ENCODE results near the gene ATP6V0A1. TPM values are rescaled to one million over a fixed set of nuclear protein-coding genes. Genes with fewer than 3 reads are reported as not detected.

Gene ATP6V0A1
- total RNA-seq, result 360 TPM

DNA sequence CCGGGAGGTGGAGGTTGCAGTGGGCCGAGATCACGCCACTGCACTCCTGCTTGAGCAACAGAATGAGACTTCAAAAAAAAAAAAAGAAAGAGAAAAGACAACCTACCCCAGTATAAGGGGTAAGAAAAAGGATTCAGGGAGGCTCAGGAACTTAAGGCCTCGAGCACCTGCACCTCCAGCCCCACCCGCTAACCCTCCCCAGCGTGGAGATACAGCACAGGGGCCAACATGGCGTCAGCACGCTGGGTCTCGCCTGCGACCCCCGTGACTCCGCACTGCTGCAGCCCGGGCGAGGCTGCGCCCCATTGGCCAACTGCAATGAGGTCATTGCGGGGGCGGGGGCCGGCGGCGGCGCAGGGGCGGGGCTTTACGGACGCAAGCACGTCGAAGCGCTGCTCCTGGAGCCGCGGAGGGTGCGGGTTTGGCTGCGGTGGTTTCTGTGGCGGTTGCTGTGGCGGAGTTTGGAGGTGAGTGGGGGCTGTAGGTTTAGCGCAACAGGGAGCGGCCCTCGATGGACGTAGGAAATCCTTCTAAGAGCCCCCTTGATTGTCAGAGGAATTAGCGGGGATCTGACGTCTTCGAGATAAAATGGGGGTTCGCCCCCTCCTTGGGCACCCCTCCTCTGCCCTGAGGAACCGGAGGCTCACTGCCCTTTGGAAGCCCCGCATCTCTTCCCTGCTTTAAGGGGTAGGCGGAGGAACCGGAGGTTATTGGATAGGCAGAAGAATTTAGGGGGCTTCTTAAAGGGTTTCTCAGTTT is at the start of gene ATP6V0A1:
Gene ATP6V0A1 (plus strand): TSS at position 382 of the 759 bp plus-strand sequence. CDS start 2,017 bp downstream, outside the sequence.

DNA sequence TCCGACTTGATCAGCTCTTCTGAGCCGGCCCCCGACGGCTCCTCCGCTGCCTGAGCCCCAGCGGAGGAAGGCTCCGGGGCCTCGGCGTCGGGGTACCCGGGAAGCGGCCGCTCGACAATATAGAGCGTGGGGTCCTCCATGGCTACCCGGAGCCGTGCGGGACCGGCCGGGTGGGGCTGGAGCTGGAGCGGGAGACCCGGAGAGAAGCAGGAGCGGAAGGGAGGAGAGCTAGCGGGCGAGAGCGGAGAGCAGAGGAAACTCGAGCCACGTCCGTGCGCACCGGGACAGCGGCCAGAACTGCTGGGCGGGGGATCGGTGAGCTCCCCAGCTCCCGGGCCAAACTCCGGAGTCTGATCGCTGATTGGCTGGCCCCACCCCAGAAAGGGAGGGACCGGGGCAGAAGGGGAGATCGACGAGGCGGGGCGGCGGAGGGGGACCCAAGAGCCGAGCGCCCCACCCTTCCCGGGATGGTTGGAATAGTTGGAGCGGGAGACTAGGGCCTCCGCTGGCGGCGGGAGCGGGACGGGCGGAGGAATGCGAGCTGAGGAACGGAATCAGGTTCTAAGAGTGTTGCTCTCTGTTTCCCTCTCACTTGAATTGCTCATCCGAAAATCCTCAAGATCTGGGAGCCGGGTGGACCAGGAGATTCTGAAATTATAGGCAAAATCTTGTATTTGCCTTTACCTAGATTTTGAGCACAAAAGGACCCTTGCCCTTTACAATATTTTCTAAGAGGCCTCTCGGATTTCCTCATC is 35.5 kb upstream of the ATP6V0A1 start, which contains the start of gene CAVIN1:
Gene CAVIN1 (minus strand): TSS at position 299 of the 755 bp plus-strand sequence. CDS start 159 bp downstream, at position 140.

DNA sequence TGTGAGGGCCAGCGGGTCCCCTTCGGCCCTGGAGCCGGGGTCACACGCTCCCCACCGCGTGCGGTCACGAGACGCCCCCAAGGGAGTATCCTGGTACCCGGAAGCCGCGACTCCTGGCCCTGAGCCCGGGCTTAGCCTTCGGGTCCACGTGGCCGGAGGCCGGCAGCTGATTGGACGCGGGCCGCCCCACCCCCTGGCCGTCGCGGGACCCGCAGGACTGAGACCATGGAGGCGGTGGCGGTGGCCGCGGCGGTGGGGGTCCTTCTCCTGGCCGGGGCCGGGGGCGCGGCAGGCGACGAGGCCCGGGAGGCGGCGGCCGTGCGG is 77.3 kb downstream of the ATP6V0A1 start, which contains the start of gene NAGLU:
Gene NAGLU (plus strand): TSS at position 194 of the 324 bp plus-strand sequence. CDS start 32 bp downstream, at position 226.

GRCh38 chr17:42552736-42553135 is 94.1 kb downstream of the ATP6V0A1 start, which contains the start of gene HSD17B1:
HSD17B1 (plus strand) TSS chr17:42552923; CDS start chr17:42552934, 11 bp downstream.

DNA sequence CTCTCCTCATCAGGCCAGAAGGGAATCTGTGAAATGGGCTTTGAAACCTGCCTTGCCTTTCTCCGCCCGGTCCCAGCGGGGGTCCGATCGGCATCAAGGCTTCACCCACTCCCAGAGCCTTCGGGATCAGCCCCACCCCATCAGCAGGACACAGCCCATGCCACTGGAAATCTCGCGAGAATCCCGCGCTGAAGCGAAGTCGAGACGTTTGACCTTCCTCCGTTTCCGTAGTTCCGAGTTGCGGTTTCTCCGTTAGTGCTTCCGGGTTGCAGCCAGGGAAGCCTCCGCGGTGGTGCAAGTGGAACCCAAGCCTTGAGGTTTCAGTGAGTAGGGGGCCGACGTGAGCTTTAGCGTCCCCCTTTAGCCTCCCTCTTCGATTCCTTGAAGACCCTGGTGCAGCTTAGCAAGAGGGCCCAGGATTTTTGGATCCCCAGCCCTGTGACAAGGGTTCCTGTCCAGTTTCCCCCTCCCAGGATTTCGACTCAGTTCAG is 103.3 kb downstream of the ATP6V0A1 start, which contains the start of gene COASY:
Gene COASY (plus strand): TSS at position 252 of the 491 bp plus-strand sequence. CDS start 475 bp downstream, outside the sequence.

GRCh38 chr17:42566883-42567573 is 108.3 kb downstream of the ATP6V0A1 start, which contains the start of gene MLX:
MLX (plus strand) TSS chr17:42567100; CDS start chr17:42567125, 25 bp downstream.

Small RNAs within 50 kb of the gene (small RNA-seq; reads per million reads assigned to genes)
- 0.33 reads per million, percentile 29 among the genes with 10 or more reads in this experiment for gene MIR548AT
- gene RNU7-97P, result not detected

Other genes starting within 250 kb of the ATP6V0A1 start
- 26.3 TPM for gene STAT5B, start 182.5 kb upstream of the ATP6V0A1 start, total RNA-seq
- 3.7 TPM for gene STAT5A, start 170.4 kb upstream of the ATP6V0A1 start, total RNA-seq
- gene STAT3, start 70.4 kb upstream of the ATP6V0A1 start, total RNA-seq, result 59.3 TPM
- gene CAVIN1, start 35.6 kb upstream of the ATP6V0A1 start, total RNA-seq, result 10.6 TPM
- 11.1 TPM for gene NAGLU, start 77.4 kb downstream of the ATP6V0A1 start, total RNA-seq
- 0.92 TPM for gene HSD17B1, start 94.0 kb downstream of the ATP6V0A1 start, total RNA-seq
- 6.7 TPM for gene COASY, start 103.3 kb downstream of the ATP6V0A1 start, total RNA-seq
- gene MLX, start 108.2 kb downstream of the ATP6V0A1 start, total RNA-seq, result 30.0 TPM
- 6.9 TPM for gene PSMC3IP, start 118.9 kb downstream of the ATP6V0A1 start, total RNA-seq
- 49.6 TPM for gene RETREG3, start 150.5 kb downstream of the ATP6V0A1 start, total RNA-seq
- gene TUBG1, start 150.8 kb downstream of the ATP6V0A1 start, total RNA-seq, result 24.9 TPM
- 16.6 TPM for gene TUBG2, start 200.4 kb downstream of the ATP6V0A1 start, total RNA-seq
- gene PLEKHH3, start 218.1 kb downstream of the ATP6V0A1 start, total RNA-seq, result 3.7 TPM
- 2.1 TPM for gene CCR10, start 223.0 kb downstream of the ATP6V0A1 start, total RNA-seq
- gene CNTNAP1, start 223.7 kb downstream of the ATP6V0A1 start, total RNA-seq, result 31.6 TPM

Data from diencephalon (tissue), 1 donor.